HepG2 (cell line): Measurements from ENCODE around the gene MED23. TPM values are rescaled to one million over a fixed set of nuclear protein-coding genes. Genes with fewer than 3 reads are reported as not detected.

ENCODE experiments used
- ATAC-seq: fragments of 200-7000 bp; cut with Tn5 transposase; 3 replicates; pipeline ENCODE4 v1.9.1; 2020; ENCODE audit warnings: mild to moderate bottlenecking, moderate library complexity
- BruUV-seq: library from RNA; stranded (reverse); fragments of 400-500 nt; replicated peaks from 2 replicates; lab custom pipeline; 2021; lab: Mats Ljungman, UMichigan
- CTCF ChIA-PET: fragments of 300-600 bp; formaldehyde crosslinking; extraction: SDS; loops from one replicate; lab custom pipeline; 2021; ENCODE audit warnings: low total read pairs, inconsistent platforms, low intra/inter-chr PET ratio; lab: Yijun Ruan, JAX
- POLR2A ChIA-PET: fragments of 350-600 bp; sonication (Branson Sonifier 250); formaldehyde crosslinking; loops from one replicate; lab custom pipeline; 2020; ENCODE audit warnings: antibody characterized with exemption, inconsistent platforms; lab: Yijun Ruan, JAX
- DNase-seq: peaks from one replicate; pipeline ENCODE4 v3.0.0-alpha.2; 2015; ENCODE audit warnings: low spot score
- FAIRE-seq: peaks from 3 replicates; lab custom pipeline; 2011; peaks lifted over from hg19 to GRCh38; lab: Jason Lieb, UNC
- H2AFZ ChIP-seq: one replicate; pipeline ENCODE4 v1.6.1; 2011; ENCODE audit warnings: low read length, inconsistent platforms
- H3K27ac ChIP-seq: fragments of 300-600 bp; 3 replicates; pipeline ENCODE4 v1.8.0; 2011; ENCODE audit warnings: mixed run types, mild to moderate bottlenecking, mixed read lengths, low read length, inconsistent platforms; ENCODE audit not compliant: insufficient read depth; ENCODE audit errors: extremely low read length
- H3K27me3 ChIP-seq, 2 experiments: fragments of 200-600 bp in 1 of 2; 2 replicates in 1 of 2; 3 replicates in 1 of 2; pipeline versions ENCODE4 v1.6.0 to v1.8.0; 2011; ENCODE audit warnings: low read length in 2 of 2, mild to moderate bottlenecking in 2 of 2, moderate library complexity in 2 of 2, inconsistent platforms in 1 of 2; ENCODE audit not compliant: insufficient read depth in 2 of 2, control insufficient read depth in 1 of 2
- H3K36me3 ChIP-seq, 2 experiments: fragments of 200-600 bp in 1 of 2; replicated peaks in 1 of 2; 2 replicates in 1 of 2; 3 replicates in 1 of 2; pipeline versions ENCODE4 v1.5.1 to v1.8.0; 2011; ENCODE audit warnings: low read length in 2 of 2, inconsistent platforms in 1 of 2; ENCODE audit not compliant: insufficient read depth in 2 of 2, control insufficient read depth in 1 of 2
- H3K4me1 ChIP-seq: 2 replicates; pipeline ENCODE4 v1.5.1; 2012; ENCODE audit warnings: low read length, inconsistent platforms; ENCODE audit not compliant: insufficient read depth
- H3K4me2 ChIP-seq: 2 replicates; pipeline ENCODE4 v1.6.0; 2011; ENCODE audit warnings: low read depth, low read length, inconsistent platforms
- H3K4me3 ChIP-seq, 3 experiments: fragments of 200-600 bp in 1 of 3; sonication (generic), shearing (Covaris generic) in 1 of 3; replicated peaks in 1 of 3; 2 replicates each; pipeline ENCODE4 v1.5.1; 2011 to 2016; ENCODE audit warnings: low read length in 3 of 3, inconsistent platforms in 2 of 3, low read depth in 2 of 3, mild to moderate bottlenecking in 2 of 3, control low read depth in 1 of 3, mixed read lengths in 1 of 3; ENCODE audit not compliant: insufficient read depth in 1 of 3
- H3K79me2 ChIP-seq: one replicate; pipeline ENCODE4 v1.6.1; 2011; ENCODE audit warnings: low read length, inconsistent platforms; ENCODE audit not compliant: insufficient read depth
- H3K9ac ChIP-seq: 2 replicates; pipeline ENCODE4 v1.6.0; 2011; ENCODE audit warnings: mild to moderate bottlenecking, low read depth, low read length, inconsistent platforms; ENCODE audit not compliant: insufficient read depth
- H3K9me3 ChIP-seq: 2 replicates; pipeline ENCODE4 v1.5.1; 2012; ENCODE audit warnings: mild to moderate bottlenecking, low read length
- H4K20me1 ChIP-seq: 2 replicates; pipeline ENCODE4 v1.6.0; 2011; ENCODE audit warnings: inconsistent platforms, mild to moderate bottlenecking, low read length, moderate library complexity; ENCODE audit not compliant: insufficient read depth
- DMAP1 ChIP-seq: IDR thresholded peaks from 2 replicates; pipeline ENCODE4 v1.6.1; 2016
- FOXP4 ChIP-seq: sonication (generic); formaldehyde crosslinking; IDR thresholded peaks from 2 replicates; pipeline ENCODE4 v1.4.0; 2020; ENCODE audit warnings: missing genetic modification reagents
- HDAC2 ChIP-seq: sonication (generic); formaldehyde crosslinking; IDR thresholded peaks from 2 replicates; pipeline ENCODE4 v1.4.0; 2020; ENCODE audit warnings: missing genetic modification reagents
- PRPF4 ChIP-seq: fragments of 200-400 bp; formaldehyde crosslinking; IDR thresholded peaks from 2 replicates; pipeline ENCODE4 v1.6.1; 2016; ENCODE audit warnings: low read length, low read depth; ENCODE audit not compliant: poor library complexity, severe bottlenecking
- ZFP82 ChIP-seq: sonication (generic); formaldehyde crosslinking; IDR thresholded peaks from 2 replicates; pipeline ENCODE4 v1.5.1; 2020; ENCODE audit warnings: mild to moderate bottlenecking, missing genetic modification reagents, borderline replicate concordance
- ZNF335 ChIP-seq: sonication (generic); formaldehyde crosslinking; IDR thresholded peaks from 2 replicates; pipeline ENCODE4 v1.4.0; 2020; ENCODE audit warnings: missing genetic modification reagents
- ZNF446 ChIP-seq: sonication (generic); formaldehyde crosslinking; IDR thresholded peaks from 2 replicates; pipeline ENCODE4 v1.5.0; 2020; ENCODE audit warnings: mild to moderate bottlenecking, missing genetic modification reagents
- ZSCAN31 ChIP-seq: sonication (generic); formaldehyde crosslinking; IDR thresholded peaks from 2 replicates; pipeline ENCODE4 v1.5.0; 2020; ENCODE audit warnings: low read depth, mild to moderate bottlenecking, missing genetic modification reagents
- WGBS: methylation state at CpG from one replicate; pipeline ENCODE4 v1.1.6; 2017; ENCODE audit warnings: low lambda C conversion rate; 5-methylcytosine and 5-hydroxymethylcytosine counted together
- in situ Hi-C: cut with HindIII; loops from 2 replicates; pipeline ENCODE4 v1.10.0; 2017; ENCODE audit warnings: low pct_unique_long_range_greater_than_20kb; ENCODE audit not compliant: extremely low pct_ligation_motif_present
- intact Hi-C: fragments of 100-400 bp; cut with micrococcal nuclease; formaldehyde crosslinking; loops from one replicate; pipeline ENCODE4 v1.10.0; 2022; ENCODE audit not compliant: unreplicated experiment
- polyA plus RNA-seq, 8 experiments: library from polyadenylated mRNA; depleted of rRNA in 3 of 8; stranded (reverse) in 7 of 8; unstranded in 1 of 8; fragments of >200 nt; fragmentation: Illumina TruSeq in 4 of 8; extraction: Trizol in 4 of 8; gene quantifications; 2 replicates each; pipeline versions ENCODE4 v1.2.1 to v1.2.3, GENCODE V29; 2011 to 2016; ENCODE audit warnings: low read depth in 4 of 8, missing spikeins in 1 of 8, mixed read lengths in 1 of 8; ENCODE audit not compliant: insufficient read depth in 1 of 8
- total RNA-seq, 5 experiments: library from RNA; depleted of rRNA; stranded (reverse); fragments of >200 nt; fragmentation: Illumina TruSeq; extraction: Trizol; gene quantifications; 2 replicates each; pipeline ENCODE4 v1.2.3, GENCODE V29; 2016; ENCODE audit warnings: low read depth in 1 of 5
- TF ChIP-seq, protein P1 (sequence below): sonication (generic); formaldehyde crosslinking; IDR thresholded peaks from 2 replicates; pipeline ENCODE4 v1.4.0; 2020; ENCODE audit warnings: missing genetic modification reagents
- TF ChIP-seq, protein P2 (sequence below): sonication (generic); formaldehyde crosslinking; conservative IDR thresholded peaks from 2 replicates; pipeline ENCODE4 v1.5.0; 2020; ENCODE audit warnings: missing genetic modification reagents

The MED23 gene
- total and polyA plus RNA-seq, 2 of the 13 experiments (the other 11 are each of a cell fraction or from before 2014, with no cell fraction given), result 34.9 to 50.5 TPM

DNA sequence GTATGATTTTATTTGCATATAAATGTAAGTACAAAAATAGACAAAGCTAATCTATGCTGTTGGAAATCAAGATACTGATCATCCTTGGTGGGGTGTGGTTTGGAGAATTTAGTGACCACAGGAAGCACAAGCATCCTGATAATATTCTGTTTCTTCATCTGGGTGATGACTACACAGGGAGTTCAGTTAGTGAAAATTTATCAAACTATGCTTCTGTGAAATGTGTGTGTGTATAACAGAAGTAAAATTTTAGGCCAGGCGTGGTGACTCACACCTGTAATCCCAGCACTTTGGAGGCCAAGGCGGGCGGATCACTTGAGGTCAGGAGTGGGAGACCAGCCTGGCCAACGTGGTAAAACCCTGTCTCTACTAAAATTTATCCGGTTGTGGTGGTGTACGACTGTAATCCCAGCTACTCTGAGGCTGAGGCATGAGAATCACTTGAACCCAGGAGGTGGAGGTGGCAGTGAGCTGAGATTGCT lies 29.6 kb upstream of the MED23 start:
- FAIRE-seq, result no peak
- in situ Hi-C loops (no loop called here), intact Hi-C loops (no loop called here)
- Histone ChIP-seq H3K4me3 (no peak overlapping the region), H3K36me3 (peaks cover 20 to 78% of the 10 kb centered on the region in 2 experiments), H3K27ac (no peak overlapping the region), H3K79me2 (no peaks in the 10 kb centered on the region), H3K27me3 (no peaks in the 10 kb centered on the region), H3K4me1 (no peaks in the 10 kb centered on the region), H4K20me1 (no peaks in the 10 kb centered on the region), H3K9ac (no peak overlapping the region), H3K9me3 (peaks cover 5% of the 10 kb centered on the region; the same call in 1 of the 2 replicates), H3K4me2 (no peak overlapping the region), H2AFZ (no peak overlapping the region)
- DNase-seq, result no peak
- TF ChIP-seq ZNF335 (no peak), HDAC2 (CRISPR knock-in tag) (no peak), ZNF446 (CRISPR knock-in tag) (no peak)
- CTCF ChIA-PET, result no interaction called here
- WGBS, result 97% methylated on average over 6 of the region's 6 CpGs
- POLR2A ChIA-PET, result interaction anchor here (1.0 kb wide), 1 partner anchor 29 kb away, joined by 3 read pairs; the partner anchor contains the start of gene MED23
- no TSS peak for BruUV-seq
- ATAC-seq, result no peak

GRCh38 chr6:131657222-131657621 lies 29.2 kb upstream of the MED23 start:
- no peak for ATAC-seq
- H3K4me2 ChIP-seq, result no peak overlapping the region
- no peak overlapping the region for H3K9ac ChIP-seq
- intact Hi-C loops, result no loop called here
- no TSS peak for BruUV-seq
- no peak overlapping the region for H3K4me3 ChIP-seq
- FAIRE-seq, result no peak
- POLR2A ChIA-PET, result interaction anchor here (1.0 kb wide), 1 partner anchor 29 kb away, joined by 3 read pairs; the partner anchor contains the start of gene MED23
- no peaks in the 10 kb centered on the region for H3K79me2 ChIP-seq
- no peaks in the 10 kb centered on the region for H3K4me1 ChIP-seq
- WGBS, result 97% methylated on average over 2 of the region's 2 CpGs
- no peak overlapping the region for H3K27ac ChIP-seq
- no peak for DNase-seq
- H2AFZ ChIP-seq, result no peak overlapping the region
- peaks cover 2% of the 10 kb centered on the region; the same call in 1 of the 2 replicates for H3K9me3 ChIP-seq
- no peaks in the 10 kb centered on the region for H3K27me3 ChIP-seq
- H3K36me3 ChIP-seq, result peaks cover 23 to 81% of the 10 kb centered on the region in 2 experiments
- in situ Hi-C loops, result no loop called here
- H4K20me1 ChIP-seq, result no peaks in the 10 kb centered on the region
- CTCF ChIA-PET, result no interaction called here
- TF ChIP-seq PRPF4, result no peak
- TF ChIP-seq FOXP4, result no peak
- TF ChIP-seq ZFP82 (CRISPR knock-in tag), result no peak
- TF ChIP-seq, protein P1, sequence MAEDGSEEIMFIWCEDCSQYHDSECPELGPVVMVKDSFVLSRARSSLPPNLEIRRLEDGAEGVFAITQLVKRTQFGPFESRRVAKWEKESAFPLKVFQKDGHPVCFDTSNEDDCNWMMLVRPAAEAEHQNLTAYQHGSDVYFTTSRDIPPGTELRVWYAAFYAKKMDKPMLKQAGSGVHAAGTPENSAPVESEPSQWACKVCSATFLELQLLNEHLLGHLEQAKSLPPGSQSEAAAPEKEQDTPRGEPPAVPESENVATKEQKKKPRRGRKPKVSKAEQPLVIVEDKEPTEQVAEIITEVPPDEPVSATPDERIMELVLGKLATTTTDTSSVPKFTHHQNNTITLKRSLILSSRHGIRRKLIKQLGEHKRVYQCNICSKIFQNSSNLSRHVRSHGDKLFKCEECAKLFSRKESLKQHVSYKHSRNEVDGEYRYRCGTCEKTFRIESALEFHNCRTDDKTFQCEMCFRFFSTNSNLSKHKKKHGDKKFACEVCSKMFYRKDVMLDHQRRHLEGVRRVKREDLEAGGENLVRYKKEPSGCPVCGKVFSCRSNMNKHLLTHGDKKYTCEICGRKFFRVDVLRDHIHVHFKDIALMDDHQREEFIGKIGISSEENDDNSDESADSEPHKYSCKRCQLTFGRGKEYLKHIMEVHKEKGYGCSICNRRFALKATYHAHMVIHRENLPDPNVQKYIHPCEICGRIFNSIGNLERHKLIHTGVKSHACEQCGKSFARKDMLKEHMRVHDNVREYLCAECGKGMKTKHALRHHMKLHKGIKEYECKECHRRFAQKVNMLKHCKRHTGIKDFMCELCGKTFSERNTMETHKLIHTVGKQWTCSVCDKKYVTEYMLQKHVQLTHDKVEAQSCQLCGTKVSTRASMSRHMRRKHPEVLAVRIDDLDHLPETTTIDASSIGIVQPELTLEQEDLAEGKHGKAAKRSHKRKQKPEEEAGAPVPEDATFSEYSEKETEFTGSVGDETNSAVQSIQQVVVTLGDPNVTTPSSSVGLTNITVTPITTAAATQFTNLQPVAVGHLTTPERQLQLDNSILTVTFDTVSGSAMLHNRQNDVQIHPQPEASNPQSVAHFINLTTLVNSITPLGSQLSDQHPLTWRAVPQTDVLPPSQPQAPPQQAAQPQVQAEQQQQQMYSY, result no peak
- TF ChIP-seq, protein P2, sequence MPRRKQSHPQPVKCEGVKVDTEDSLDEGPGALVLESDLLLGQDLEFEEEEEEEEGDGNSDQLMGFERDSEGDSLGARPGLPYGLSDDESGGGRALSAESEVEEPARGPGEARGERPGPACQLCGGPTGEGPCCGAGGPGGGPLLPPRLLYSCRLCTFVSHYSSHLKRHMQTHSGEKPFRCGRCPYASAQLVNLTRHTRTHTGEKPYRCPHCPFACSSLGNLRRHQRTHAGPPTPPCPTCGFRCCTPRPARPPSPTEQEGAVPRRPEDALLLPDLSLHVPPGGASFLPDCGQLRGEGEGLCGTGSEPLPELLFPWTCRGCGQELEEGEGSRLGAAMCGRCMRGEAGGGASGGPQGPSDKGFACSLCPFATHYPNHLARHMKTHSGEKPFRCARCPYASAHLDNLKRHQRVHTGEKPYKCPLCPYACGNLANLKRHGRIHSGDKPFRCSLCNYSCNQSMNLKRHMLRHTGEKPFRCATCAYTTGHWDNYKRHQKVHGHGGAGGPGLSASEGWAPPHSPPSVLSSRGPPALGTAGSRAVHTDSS (CRISPR knock-in tag), result no peak
- no peak for TF ChIP-seq ZSCAN31 (CRISPR knock-in tag)
- TF ChIP-seq DMAP1 (CRISPR knock-in tag), result no peak
